ENCODE results near the gene MDH2.
"Not testable (repeated sequence)": the region's sequence is repeated elsewhere in the genome, so short reads cannot be mapped to it uniquely, and the experiment has no call there.

Gene MDH2

GRCh38 chr7:76073335-76073990, 25.6 kb downstream of the MDH2 start:
- DNase-seq, result no peak

GRCh38 chr7:76074306-76074971, 26.5 kb downstream of the MDH2 start:
- no peak for DNase-seq

- no peak for DNase-seq
Measured at GRCh38 chr7:76074972-76075370, 27.1 kb downstream of the MDH2 start.

- no peak for DNase-seq
Measured at GRCh38 chr7:76076995-76077394, 29.1 kb downstream of the MDH2 start.

- no peak for DNase-seq
Measured at GRCh38 chr7:76077435-76077834, 29.5 kb downstream of the MDH2 start.

GRCh38 chr7:76080204-76080603, 32.3 kb downstream of the MDH2 start:
- no peak for DNase-seq

- DNase-seq, result not testable (repeated sequence)
Measured at GRCh38 chr7:76084115-76084514, 36.2 kb downstream of the MDH2 start.

- no peak for DNase-seq
Measured at GRCh38 chr7:76086070-76086469, 38.2 kb downstream of the MDH2 start.

GRCh38 chr7:76087362-76087791, 39.5 kb downstream of the MDH2 start:
- DNase-seq, result not testable (repeated sequence)

- DNase-seq, result no peak
Measured at GRCh38 chr7:76089865-76090475, 42.1 kb downstream of the MDH2 start.

- DNase-seq, result no peak
Measured at GRCh38 chr7:76091506-76091905, 43.6 kb downstream of the MDH2 start.

GRCh38 chr7:76093531-76093930, 45.6 kb downstream of the MDH2 start:
- DNase-seq, result not testable (repeated sequence)

- DNase-seq, result not testable (repeated sequence)
Measured at GRCh38 chr7:76094326-76094725, 46.4 kb downstream of the MDH2 start.

GRCh38 chr7:76095908-76096307, 48.0 kb downstream of the MDH2 start:
- DNase-seq, result no peak

GRCh38 chr7:76101693-76102437, 54.0 kb downstream of the MDH2 start:
- peak; percentile 3 for DNase-seq

- DNase-seq, result not testable (repeated sequence)
Measured at GRCh38 chr7:76103788-76104187, 55.9 kb downstream of the MDH2 start.

- not testable (repeated sequence) for DNase-seq
Measured at GRCh38 chr7:76106130-76106529, 58.2 kb downstream of the MDH2 start.

GRCh38 chr7:76106893-76107292, 59.0 kb downstream of the MDH2 start:
- DNase-seq, result no peak

- no peak for DNase-seq
Measured at GRCh38 chr7:76108540-76109233, 60.8 kb downstream of the MDH2 start.

GRCh38 chr7:76113042-76113630, 65.2 kb downstream of the MDH2 start:
- DNase-seq, result not testable (repeated sequence)

GRCh38 chr7:76114742-76115141, 66.8 kb downstream of the MDH2 start:
- not testable (repeated sequence) for DNase-seq
